ENCODE measurements around the gene CASQ2.

The CASQ2 gene

GRCh38 chr1:115658646-115659045 lies 109.9 kb downstream of the CASQ2 start:
- DNase-seq: no peak

- DNase-seq: no peak
Measured at GRCh38 chr1:115656461-115657077, 111.9 kb downstream of the CASQ2 start.

- DNase-seq: no peak
Measured at GRCh38 chr1:115655916-115656315, 112.6 kb downstream of the CASQ2 start.

DNA sequence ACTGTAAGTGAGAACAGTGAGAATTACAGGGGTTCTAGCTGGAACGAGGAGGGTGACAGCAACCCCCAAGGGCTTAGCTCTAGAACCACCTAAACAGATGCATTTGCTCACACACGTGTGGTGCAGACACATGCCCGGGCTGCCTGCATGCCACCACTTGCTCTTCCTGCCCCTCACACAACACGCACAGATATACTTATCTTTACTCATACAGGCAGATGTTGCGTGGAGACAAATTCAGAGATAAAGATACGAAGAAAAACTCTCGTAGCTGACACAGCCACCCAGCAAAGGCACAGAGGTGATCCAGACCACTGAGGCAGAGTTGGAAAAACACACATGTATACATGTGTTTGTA lies 113.2 kb downstream of the CASQ2 start:
- no peak for DNase-seq

- DNase-seq: peak; percentile 14 to 62 (median 39)
Measured at GRCh38 chr1:115654663-115655305, 113.7 kb downstream of the CASQ2 start.

DNA sequence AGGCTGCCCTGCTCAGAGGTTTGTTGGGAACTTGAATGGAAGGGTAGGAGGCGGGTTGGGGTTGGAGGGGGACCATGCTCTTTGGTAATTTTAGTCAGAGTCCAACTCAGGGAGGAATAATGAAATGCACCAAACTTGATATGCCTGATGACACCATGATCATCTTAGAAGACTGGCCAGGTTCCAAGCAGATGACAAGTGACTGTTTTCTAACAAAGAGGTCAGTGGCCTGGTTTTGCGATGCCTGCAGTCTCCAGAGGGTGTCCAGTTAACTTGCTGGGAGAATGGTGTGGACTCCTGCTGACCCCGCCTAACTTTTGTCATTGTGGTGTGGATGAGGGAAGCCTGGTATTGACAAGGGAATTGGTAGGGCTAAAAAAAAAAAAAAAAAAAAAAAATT lies 114.4 kb downstream of the CASQ2 start:
- DNase-seq: no peak

GRCh38 chr1:115652236-115652788 lies 116.2 kb downstream of the CASQ2 start:
- no peak for DNase-seq

DNA sequence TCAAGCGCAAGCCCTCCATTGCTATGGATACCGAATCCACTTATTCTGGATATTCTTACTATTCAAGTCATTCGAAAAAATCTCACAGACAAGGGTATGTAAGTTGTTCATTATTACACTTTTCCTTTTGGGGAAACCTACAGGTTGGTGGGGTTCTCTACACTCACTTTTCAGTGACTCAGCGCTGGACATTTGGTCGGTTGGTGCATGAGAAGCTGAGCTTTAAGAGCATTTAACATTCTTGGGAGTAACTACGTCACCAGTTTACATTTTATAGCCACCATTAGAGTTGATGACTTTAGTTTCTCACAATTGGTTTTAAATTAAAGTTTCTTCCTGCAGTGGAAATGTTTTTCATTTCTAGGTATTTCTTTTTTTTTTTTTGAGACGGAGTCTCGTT lies 117.1 kb downstream of the CASQ2 start:
- no peak for DNase-seq

DNA sequence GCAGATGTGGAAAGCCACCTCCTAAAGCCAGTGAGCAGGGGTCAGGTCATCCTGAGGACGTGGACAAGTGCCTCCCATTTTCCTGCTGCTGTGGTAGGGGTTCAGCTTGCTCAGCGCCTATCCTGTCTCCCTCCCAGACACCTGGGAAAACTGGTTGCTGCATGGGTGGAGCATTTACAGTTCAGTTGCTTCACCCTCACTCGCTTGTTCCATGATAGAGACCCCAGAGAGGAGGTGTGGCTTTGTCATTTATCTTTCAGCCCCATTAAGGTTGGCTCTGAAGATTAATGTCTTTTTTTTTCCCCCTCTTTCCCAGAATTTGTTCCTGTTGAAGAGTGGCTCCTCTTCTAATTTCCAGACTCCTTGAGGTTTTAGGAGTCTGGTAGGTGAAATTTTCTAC lies 117.6 kb downstream of the CASQ2 start:
- DNase-seq: no peak
